ENCODE measurements around the gene ACTRT1.

The ACTRT1 gene

GRCh38 chrX:128019218-128019617 is 33.0 kb downstream of the ACTRT1 start:
- DNase-seq (ENCODE audit: low read depth) = no peak
- no peak overlapping the region for H3K4me3 ChIP-seq (ENCODE audit: low read length)
- TF ChIP-seq, protein P1, sequence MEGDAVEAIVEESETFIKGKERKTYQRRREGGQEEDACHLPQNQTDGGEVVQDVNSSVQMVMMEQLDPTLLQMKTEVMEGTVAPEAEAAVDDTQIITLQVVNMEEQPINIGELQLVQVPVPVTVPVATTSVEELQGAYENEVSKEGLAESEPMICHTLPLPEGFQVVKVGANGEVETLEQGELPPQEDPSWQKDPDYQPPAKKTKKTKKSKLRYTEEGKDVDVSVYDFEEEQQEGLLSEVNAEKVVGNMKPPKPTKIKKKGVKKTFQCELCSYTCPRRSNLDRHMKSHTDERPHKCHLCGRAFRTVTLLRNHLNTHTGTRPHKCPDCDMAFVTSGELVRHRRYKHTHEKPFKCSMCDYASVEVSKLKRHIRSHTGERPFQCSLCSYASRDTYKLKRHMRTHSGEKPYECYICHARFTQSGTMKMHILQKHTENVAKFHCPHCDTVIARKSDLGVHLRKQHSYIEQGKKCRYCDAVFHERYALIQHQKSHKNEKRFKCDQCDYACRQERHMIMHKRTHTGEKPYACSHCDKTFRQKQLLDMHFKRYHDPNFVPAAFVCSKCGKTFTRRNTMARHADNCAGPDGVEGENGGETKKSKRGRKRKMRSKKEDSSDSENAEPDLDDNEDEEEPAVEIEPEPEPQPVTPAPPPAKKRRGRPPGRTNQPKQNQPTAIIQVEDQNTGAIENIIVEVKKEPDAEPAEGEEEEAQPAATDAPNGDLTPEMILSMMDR (conservative IDR thresholded peaks at IDR 0.05; ENCODE audit: low read length) = no peak

DNA sequence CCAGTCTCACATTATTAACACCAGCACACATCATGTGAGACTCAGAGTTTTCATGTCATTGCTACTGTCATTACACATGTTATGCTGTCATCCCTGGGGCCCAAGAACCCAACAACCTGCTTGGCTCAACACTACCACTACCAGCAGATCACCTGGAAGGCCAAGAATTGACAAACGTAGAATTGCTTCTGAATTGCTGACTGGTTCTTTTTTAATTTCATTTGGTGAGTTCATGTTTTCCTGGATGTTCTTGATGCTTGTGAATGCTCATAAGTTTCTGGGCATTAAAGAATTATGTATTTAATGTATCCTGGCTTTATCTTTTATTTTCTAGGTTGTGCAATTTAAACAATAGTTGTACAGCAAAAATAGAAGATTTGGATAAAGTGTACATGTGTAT is 40.2 kb downstream of the ACTRT1 start:
- TF ChIP-seq, protein P1 (conservative IDR thresholded peaks at IDR 0.05; ENCODE audit: low read length) = no peak
- no peak for DNase-seq (ENCODE audit: low read depth)

DNA sequence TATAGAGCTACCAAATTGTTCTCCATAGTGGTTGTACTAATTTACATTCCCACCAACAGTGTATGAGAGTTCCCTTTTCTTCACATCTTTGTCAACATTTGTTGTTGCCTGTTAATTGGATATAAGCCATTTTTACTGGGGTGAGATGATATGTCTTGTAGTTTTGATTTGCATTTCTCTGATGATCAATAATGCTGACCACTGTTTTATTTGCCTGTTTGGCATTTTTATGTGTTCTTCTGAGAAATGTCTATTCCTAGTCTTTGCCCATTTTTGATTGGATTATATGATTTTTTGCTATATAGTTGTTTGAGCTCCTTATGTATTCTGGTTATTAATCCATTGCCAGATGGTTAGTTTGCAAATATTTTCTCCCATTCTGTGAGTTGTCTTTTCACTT is 44.3 kb downstream of the ACTRT1 start:
- no peak for DNase-seq (ENCODE audit: low read depth)
- TF ChIP-seq, protein P1 (conservative IDR thresholded peaks at IDR 0.05; ENCODE audit: low read length) = no peak
- H3K4me3 ChIP-seq (ENCODE audit: low read length) = no peak overlapping the region

More for the DNA sequence above, 40.2 kb downstream of the ACTRT1 start:
- H3K4me3 ChIP-seq (ENCODE audit: low read length) = no peak overlapping the region

Measured in AG10803 (cell line).